Esophagus muscularis mucosa (tissue), 4 donors: Measurements from ENCODE around the gene RRM1. TPM values are rescaled to one million over a fixed set of nuclear protein-coding genes. Genes with fewer than 3 reads are reported as not detected.
A peak's percentile ranks its signal among the peaks of the same experiment; 100 is the strongest.

ENCODE experiments used
- DNase-seq: peaks from one replicate; pipeline ENCODE4 v3.0.0-alpha.2; 2017; ENCODE audit errors: extremely low spot score
- H3K27ac ChIP-seq, 4 donors: fragments of 200-600 bp; sonication (generic); replicated peaks in 1 of 4; 1 replicate in 3 of 4; 2 replicates in 1 of 4; pipeline ENCODE4 v1.5.1; 2016 to 2019; ENCODE audit warnings: mild to moderate bottlenecking in 1 of 4
- H3K27me3 ChIP-seq, 4 donors: fragments of 200-600 bp; sonication (generic); one replicate each; pipeline versions ENCODE4 v1.5.1 to v1.6.0; 2016 to 2019
- H3K36me3 ChIP-seq, 4 donors: fragments of 200-600 bp; sonication (generic); one replicate each; pipeline ENCODE4 v1.5.1; 2016 to 2019
- H3K4me1 ChIP-seq, 4 donors: fragments of 200-600 bp; sonication (generic); one replicate each; pipeline ENCODE4 v1.5.1; 2016 to 2019
- H3K4me3 ChIP-seq, 4 donors: fragments of 200-600 bp; sonication (generic); 1 replicate in 2 of 4; 2 replicates in 2 of 4; pipeline ENCODE4 v1.5.1; 2016 to 2019; ENCODE audit warnings: mild to moderate bottlenecking in 4 of 4, moderate library complexity in 1 of 4
- H3K9me3 ChIP-seq, 4 donors: fragments of 200-600 bp; sonication (generic); 1 replicate in 3 of 4; 2 replicates in 1 of 4; pipeline ENCODE4 v1.5.1; 2016 to 2019
- EP300 ChIP-seq: sonication (generic); formaldehyde crosslinking; IDR thresholded peaks from one replicate; pipeline ENCODE4 v1.6.1; 2017; ENCODE audit warnings: antibody characterized with exemption
- POLR2A ChIP-seq: fragments of 450-650 bp; IDR thresholded peaks from one replicate; pipeline ENCODE4 v1.6.1; 2017; ENCODE audit warnings: antibody characterized with exemption, moderate library complexity, mild to moderate bottlenecking, low read depth
- POLR2AphosphoS5 ChIP-seq, 2 donors: sonication (generic); formaldehyde crosslinking; IDR thresholded peaks; one replicate each; pipeline ENCODE4 v1.6.1; 2017; ENCODE audit warnings: antibody characterized with exemption in 2 of 2
- whole genome bisulfite sequencing: methylation state at CpG from one replicate; pipeline ENCODE4 v1.1.5; 2018; 5-methylcytosine and 5-hydroxymethylcytosine counted together
- intact Hi-C: fragments of 100-400 bp; cut with DNase I; formaldehyde crosslinking; loops from one replicate; pipeline ENCODE4 v1.15.1; 2023
- total RNA-seq, 4 donors: library from RNA; depleted of rRNA; stranded (reverse); fragments of >200 nt; gene quantifications; one replicate each; pipeline versions ENCODE4 v1.1.0 to v1.2.1, GENCODE V29; 2016
- TF ChIP-seq, protein P1 (sequence below), 3 experiments: fragments of 200-600 bp in 2 of 3; fragments of 450-650 bp in 1 of 3; sonication (generic) in 2 of 3; IDR thresholded peaks; one replicate each; pipeline ENCODE4 v1.5.1; 2017 to 2019; ENCODE audit warnings: antibody characterized with exemption in 3 of 3, mild to moderate bottlenecking in 2 of 3, moderate library complexity in 1 of 3

The RRM1 gene
- total RNA-seq, 4 donors from 2014 or later, result 26.6 to 44.0 (median 41.0) TPM

DNA sequence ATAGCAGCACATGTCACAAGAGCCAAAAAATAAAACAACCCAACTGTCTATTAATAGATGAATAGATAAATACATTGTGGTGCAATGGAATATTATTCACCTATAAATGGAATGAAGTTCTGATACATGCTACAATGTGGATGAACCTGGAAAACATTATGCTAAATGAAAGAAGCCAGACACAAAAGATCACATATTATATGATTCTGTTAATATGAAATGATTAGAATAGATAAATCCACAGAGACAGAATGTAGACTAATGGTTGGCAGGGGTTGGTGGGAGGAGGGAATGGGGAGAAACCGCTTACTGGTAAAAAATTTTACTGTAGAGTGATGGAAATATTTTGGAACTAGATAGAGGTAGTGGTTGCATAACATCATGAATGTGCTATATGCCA is 32.9 kb upstream of the RRM1 start:
- DNase-seq, result no peak
- no peaks in the 10 kb centered on the region for H3K27me3 ChIP-seq
- H3K36me3 ChIP-seq, result peaks cover 8 to 33% (median 18%) of the 10 kb centered on the region in 4 donors
- H3K27ac ChIP-seq, result no peak overlapping the region
- H3K4me3 ChIP-seq, result no peak overlapping the region
- H3K4me1 ChIP-seq, result peaks cover 33 to 63% (median 58%) of the 10 kb centered on the region in 4 donors
- TF ChIP-seq EP300 (no peak), POLR2A (no peak), POLR2AphosphoS5 (IDR thresholded peaks at IDR 0.05) (no peak)
- TF ChIP-seq, protein P1, sequence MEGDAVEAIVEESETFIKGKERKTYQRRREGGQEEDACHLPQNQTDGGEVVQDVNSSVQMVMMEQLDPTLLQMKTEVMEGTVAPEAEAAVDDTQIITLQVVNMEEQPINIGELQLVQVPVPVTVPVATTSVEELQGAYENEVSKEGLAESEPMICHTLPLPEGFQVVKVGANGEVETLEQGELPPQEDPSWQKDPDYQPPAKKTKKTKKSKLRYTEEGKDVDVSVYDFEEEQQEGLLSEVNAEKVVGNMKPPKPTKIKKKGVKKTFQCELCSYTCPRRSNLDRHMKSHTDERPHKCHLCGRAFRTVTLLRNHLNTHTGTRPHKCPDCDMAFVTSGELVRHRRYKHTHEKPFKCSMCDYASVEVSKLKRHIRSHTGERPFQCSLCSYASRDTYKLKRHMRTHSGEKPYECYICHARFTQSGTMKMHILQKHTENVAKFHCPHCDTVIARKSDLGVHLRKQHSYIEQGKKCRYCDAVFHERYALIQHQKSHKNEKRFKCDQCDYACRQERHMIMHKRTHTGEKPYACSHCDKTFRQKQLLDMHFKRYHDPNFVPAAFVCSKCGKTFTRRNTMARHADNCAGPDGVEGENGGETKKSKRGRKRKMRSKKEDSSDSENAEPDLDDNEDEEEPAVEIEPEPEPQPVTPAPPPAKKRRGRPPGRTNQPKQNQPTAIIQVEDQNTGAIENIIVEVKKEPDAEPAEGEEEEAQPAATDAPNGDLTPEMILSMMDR (IDR thresholded peaks at IDR 0.05), result no peak
- H3K9me3 ChIP-seq, result no peaks in the 10 kb centered on the region
- 87% methylated on average over 1 of the region's 1 CpG for WGBS
- intact Hi-C loops, result loop anchor here (10.0 kb wide), 1 partner anchor 77 kb away; no protein-coding TSS in a partner anchor

DNA sequence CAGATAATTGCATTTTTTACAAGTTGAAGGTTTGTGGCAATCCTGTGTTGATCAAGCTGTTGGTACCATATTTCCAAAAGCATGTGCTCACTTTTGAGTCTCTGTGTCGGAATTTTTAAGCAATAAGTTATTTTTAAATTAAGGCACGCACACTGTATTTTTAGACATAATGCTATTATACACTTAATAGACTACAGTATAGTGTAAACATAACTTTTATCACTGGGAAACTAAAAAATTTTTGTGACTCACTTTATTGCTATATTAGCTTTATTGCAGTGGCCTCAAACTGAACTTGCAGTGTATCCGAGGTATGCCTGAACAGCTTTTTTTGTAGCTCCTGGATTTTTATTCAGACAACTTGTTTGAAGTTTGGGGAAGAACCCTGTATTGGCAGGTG is 31.3 kb upstream of the RRM1 start:
- intact Hi-C loops, result loop anchor here (10.0 kb wide), 1 partner anchor 79 kb away; no protein-coding TSS in a partner anchor
- no peak overlapping the region for H3K4me3 ChIP-seq
- TF ChIP-seq EP300 (no peak), POLR2AphosphoS5 (IDR thresholded peaks at IDR 0.05) (no peak), POLR2A (no peak)
- TF ChIP-seq, protein P1 (IDR thresholded peaks at IDR 0.05), result no peak
- H3K4me1 ChIP-seq, result peaks cover 26 to 68% (median 52%) of the 10 kb centered on the region in 4 donors
- no peaks in the 10 kb centered on the region for H3K9me3 ChIP-seq
- no peak for DNase-seq
- H3K27ac ChIP-seq, result peak overlapping the region in 1 of 4 donors; percentile 32
- no peaks in the 10 kb centered on the region for H3K27me3 ChIP-seq
- H3K36me3 ChIP-seq, result peaks cover 8 to 27% (median 18%) of the 10 kb centered on the region in 4 donors
- WGBS, result 35% methylated on average over 3 of the region's 3 CpGs

DNA sequence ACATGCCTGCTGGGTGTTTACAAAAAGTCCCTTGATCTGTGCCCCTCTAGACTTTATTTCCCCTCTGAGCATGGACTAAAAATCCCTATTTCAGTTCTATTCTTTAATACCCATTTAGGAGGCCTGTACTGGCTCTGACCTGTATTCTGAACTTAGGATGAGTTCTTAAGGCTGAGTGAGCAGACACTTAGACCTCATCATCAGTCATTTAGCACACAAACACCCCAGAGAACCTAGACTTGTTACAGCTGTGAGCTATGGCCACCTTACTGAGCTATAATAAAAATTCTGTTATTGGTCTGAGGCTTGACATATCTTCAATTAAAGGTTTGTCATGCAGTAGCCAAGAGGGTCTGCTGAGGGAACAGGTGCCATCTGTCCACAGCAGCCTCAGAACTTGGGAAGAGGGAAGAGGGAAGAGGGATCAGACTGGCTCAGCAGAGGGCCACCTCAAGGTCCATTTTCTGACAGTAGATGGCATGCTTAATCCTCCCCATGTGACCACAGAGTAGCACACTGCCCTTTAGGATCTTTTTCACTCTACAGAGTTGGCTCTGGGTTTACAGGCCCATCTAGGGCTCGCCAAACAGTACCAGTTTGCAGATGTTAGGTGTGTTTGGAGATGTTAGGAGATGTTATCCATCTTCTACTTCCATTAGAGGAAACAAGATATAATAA is 30.2 kb upstream of the RRM1 start:
- Histone ChIP-seq H3K27me3 (no peaks in the 10 kb centered on the region), H3K4me1 (peaks cover 25 to 72% (median 59%) of the 10 kb centered on the region in 4 donors), H3K4me3 (no peak overlapping the region), H3K27ac (peak overlapping the region; percentile 32 to 65 (median 56)), H3K9me3 (no peaks in the 10 kb centered on the region), H3K36me3 (peaks cover 3 to 22% (median 13%) of the 10 kb centered on the region in 4 donors)
- TF ChIP-seq, protein P1 (IDR thresholded peaks at IDR 0.05), result no peak
- TF ChIP-seq POLR2A, result no peak
- TF ChIP-seq EP300, result no peak
- no peak for TF ChIP-seq POLR2AphosphoS5 (IDR thresholded peaks at IDR 0.05)
- peak; percentile 64 for DNase-seq
- WGBS, result 70% methylated on average over 1 of the region's 1 CpG
- intact Hi-C loops, result loop anchor here (10.0 kb wide), 1 partner anchor 80 kb away; no protein-coding TSS in a partner anchor

DNA sequence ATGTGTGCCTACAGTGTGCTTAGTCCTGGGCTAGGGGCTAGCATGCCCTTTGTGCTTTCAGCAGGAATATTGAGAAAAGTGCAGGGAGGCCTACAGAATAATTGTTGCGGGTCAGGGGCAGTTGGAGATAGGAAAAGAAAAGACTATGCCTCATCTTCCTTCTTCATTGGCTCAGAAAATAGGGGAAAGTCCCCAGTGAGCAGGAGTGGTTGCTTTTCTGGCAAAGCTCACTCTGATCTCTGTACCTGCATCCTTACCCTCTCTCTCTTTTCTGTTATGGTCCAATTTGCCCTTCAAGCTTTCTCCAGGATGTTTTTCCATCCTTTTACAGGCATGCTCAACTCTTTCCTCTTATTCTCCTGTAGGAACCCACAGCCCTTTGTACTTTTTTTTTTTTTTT is 29.5 kb upstream of the RRM1 start:
- H3K4me3 ChIP-seq, result no peak overlapping the region
- no peaks in the 10 kb centered on the region for H3K27me3 ChIP-seq
- peak overlapping the region; percentile 32 to 65 (median 56) for H3K27ac ChIP-seq
- H3K9me3 ChIP-seq, result no peaks in the 10 kb centered on the region
- H3K36me3 ChIP-seq, result peaks cover 0 to 15% (median 7%) of the 10 kb centered on the region in 4 donors
- peaks cover 27 to 79% (median 64%) of the 10 kb centered on the region in 4 donors for H3K4me1 ChIP-seq
- DNase-seq, result peak; percentile 24
- intact Hi-C loops, result loop anchor here (5.0 to 10.0 kb wide), 2 partner anchors 38 to 80 kb away; no protein-coding TSS in a partner anchor
- TF ChIP-seq POLR2AphosphoS5 (IDR thresholded peaks at IDR 0.05) (no peak), POLR2A (no peak), EP300 (no peak)
- TF ChIP-seq, protein P1 (IDR thresholded peaks at IDR 0.05), result no peak
- whole genome bisulfite sequencing, result 83% methylated on average over 1 of the region's 1 CpG
